Left ventricle myocardium inferior (tissue), 1 donor: Measurements from ENCODE around the gene MPP1. TPM values are rescaled to one million over a fixed set of nuclear protein-coding genes. Genes with fewer than 3 reads are reported as not detected.

ENCODE experiments used
- DNase-seq: peaks from one replicate; pipeline ENCODE4 v3.0.0-alpha.2; 2020
- H3K27ac ChIP-seq: fragments of 200-600 bp; replicated peaks from 2 replicates; pipeline ENCODE4 v1.8.0; 2021
- H3K27me3 ChIP-seq: fragments of 200-600 bp; 2 replicates; pipeline ENCODE4 v1.8.0; 2021; ENCODE audit warnings: low read depth
- H3K36me3 ChIP-seq: fragments of 200-600 bp; 2 replicates; pipeline ENCODE4 v1.8.0; 2021
- H3K4me1 ChIP-seq: fragments of 200-600 bp; 2 replicates; pipeline ENCODE4 v1.8.0; 2021
- H3K4me3 ChIP-seq: fragments of 200-600 bp; 2 replicates; pipeline ENCODE4 v1.8.0; 2021; ENCODE audit warnings: mild to moderate bottlenecking, moderate library complexity
- H3K9me3 ChIP-seq: fragments of 200-600 bp; replicated peaks from 2 replicates; pipeline ENCODE4 v1.8.0; 2021
- intact Hi-C: fragments of 100-400 bp; cut with micrococcal nuclease; formaldehyde crosslinking; loops from one replicate; pipeline ENCODE4 v1.11.0; 2022
- total RNA-seq: library from RNA; stranded (reverse); fragmentation: NEBNext Ultra II Directional; extraction: Animal tissue kit (Norgen Biotek cat#: 25700); gene quantifications from one replicate; pipeline ENCODE4 v1.2.1, GENCODE V29; 2021
- TF ChIP-seq, protein P1 (sequence below): fragments of 200-600 bp; IDR thresholded peaks from 2 replicates; pipeline ENCODE4 v1.8.0; 2021; ENCODE audit warnings: antibody characterized with exemption, mild to moderate bottlenecking, borderline replicate concordance
- donor health status: DM: no; HTN: yes; CAD: no; lungs with severe emphysema.

Gene MPP1
- total RNA-seq, 1 donor from 2014 or later, result 32.9 TPM

DNA sequence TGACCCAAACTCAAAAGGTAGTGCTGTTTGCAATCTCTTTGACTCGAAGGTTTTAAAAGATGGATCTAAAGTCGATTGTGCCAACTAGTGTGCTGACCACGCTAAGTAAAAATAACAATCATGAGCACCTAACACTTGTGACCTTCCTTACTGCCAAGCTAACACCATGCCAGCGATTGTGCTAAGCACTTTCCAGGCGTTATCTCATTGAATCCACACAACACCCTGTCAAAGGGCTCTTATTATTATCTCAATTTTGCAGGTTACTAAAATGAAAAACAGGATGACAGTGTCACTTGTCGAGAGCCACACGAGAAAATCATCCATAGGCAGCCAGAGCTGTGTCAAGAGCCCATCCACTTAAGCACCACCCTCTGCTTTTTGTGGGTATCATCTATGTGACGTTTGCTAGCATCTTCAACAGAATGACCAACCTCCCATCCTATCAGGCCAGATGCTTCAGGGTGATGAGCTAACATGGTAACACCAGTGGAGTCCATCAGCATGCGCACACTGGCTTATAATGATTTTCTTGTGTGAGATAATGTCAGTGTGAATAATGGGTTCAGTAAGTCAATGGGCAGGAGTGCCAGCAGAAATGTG is 53.5 kb downstream of the MPP1 start:
- no peak for DNase-seq
- peak overlapping the region; percentile 76 for H3K4me3 ChIP-seq

DNA sequence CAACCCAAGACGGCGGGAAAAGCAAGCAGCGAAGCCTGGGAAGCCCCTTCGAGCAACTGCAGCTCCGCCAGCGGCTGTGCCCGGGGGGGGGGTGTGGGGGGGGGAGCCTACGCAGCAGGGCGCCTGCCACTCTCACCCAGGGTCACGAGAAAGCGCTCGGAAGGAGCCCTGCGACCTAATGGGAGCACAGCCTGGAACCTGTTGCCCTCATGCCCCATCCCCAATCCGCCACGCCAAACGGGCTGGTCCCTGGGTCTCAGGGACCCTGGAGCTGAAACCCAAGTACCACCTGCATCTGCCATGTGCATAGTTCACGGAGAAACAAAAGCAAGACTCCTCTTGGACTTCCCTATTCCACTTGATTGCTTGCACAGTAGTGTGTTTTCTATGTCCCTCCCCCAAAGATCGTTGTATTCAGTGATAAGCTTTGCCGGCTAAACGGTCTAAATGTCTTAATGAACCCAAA is 54.0 kb downstream of the MPP1 start:
- TF ChIP-seq, protein P1, sequence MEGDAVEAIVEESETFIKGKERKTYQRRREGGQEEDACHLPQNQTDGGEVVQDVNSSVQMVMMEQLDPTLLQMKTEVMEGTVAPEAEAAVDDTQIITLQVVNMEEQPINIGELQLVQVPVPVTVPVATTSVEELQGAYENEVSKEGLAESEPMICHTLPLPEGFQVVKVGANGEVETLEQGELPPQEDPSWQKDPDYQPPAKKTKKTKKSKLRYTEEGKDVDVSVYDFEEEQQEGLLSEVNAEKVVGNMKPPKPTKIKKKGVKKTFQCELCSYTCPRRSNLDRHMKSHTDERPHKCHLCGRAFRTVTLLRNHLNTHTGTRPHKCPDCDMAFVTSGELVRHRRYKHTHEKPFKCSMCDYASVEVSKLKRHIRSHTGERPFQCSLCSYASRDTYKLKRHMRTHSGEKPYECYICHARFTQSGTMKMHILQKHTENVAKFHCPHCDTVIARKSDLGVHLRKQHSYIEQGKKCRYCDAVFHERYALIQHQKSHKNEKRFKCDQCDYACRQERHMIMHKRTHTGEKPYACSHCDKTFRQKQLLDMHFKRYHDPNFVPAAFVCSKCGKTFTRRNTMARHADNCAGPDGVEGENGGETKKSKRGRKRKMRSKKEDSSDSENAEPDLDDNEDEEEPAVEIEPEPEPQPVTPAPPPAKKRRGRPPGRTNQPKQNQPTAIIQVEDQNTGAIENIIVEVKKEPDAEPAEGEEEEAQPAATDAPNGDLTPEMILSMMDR, result no peak
- H3K4me3 ChIP-seq, result peak overlapping the region; percentile 76
- H3K4me1 ChIP-seq, result peaks cover 30% of the 10 kb centered on the region
- H3K27me3 ChIP-seq, result no peaks in the 10 kb centered on the region
- no peak for DNase-seq
- peak overlapping the region; percentile 95 for H3K27ac ChIP-seq
- no peaks in the 10 kb centered on the region for H3K9me3 ChIP-seq
- no peaks in the 10 kb centered on the region for H3K36me3 ChIP-seq
- intact Hi-C loops, result no loop called here

More for the DNA sequence above, 53.5 kb downstream of the MPP1 start:
- TF ChIP-seq, protein P1, result no peak
- H3K9me3 ChIP-seq, result no peaks in the 10 kb centered on the region
- intact Hi-C loops, result no loop called here
- H3K27me3 ChIP-seq, result no peaks in the 10 kb centered on the region
- H3K4me1 ChIP-seq, result peaks cover 30% of the 10 kb centered on the region
- peak overlapping the region; percentile 95 for H3K27ac ChIP-seq
- no peaks in the 10 kb centered on the region for H3K36me3 ChIP-seq

DNA sequence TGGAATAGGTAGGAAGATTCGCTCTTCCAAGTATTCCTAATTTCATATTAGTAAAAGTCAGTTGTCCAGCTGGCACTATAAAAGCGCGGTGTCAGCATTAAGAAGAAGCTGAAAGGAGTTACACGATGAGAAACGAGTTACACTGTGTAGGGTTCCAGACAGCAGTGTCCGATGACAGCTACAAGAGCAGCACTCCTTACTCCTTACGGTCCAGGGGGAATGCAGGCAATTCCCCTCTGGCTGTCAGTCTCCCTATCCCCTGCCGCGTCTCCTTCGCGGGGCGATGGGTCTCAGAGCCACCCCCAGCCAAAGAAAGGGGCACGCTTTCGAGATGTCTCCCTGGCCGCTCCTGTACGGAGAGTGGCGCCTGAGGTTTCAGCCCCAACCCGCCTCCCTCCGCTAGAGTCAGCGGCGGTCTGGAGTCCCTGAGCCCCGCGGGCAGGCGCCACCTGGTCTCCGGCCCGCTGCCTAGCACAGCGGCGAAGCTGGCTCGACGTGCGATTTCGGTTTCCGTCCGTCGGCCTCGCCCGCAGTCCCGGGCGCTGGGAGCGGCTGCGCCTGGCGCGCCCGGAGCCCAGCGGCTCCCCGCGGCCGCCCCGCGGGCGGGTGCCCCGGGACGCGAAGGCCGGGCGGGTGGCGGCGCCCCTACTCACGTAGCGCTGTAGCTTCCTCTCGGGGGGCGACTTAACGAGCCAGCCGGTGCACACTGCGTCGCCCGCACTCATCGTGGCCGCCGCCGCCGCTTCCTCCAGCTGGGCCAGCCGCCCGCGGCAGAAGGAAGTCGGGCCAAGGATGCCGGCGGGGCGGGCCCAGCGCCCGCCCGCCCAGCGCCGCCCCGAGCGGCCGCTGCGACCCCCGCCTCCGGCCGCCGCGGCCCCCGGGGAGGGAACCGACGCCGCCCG is 54.7 kb downstream of the MPP1 start, which contains the start of gene GAB3:
GAB3 (minus strand) TSS at position 777 of the 902 bp plus-strand sequence; CDS start at position 725, 52 bp downstream.
- peak within 1 kb of the TSS; percentile 95 for H3K27ac ChIP-seq
- peak; percentile 52 for DNase-seq
- H3K9me3 ChIP-seq, result peaks cover 2% of the 10 kb centered on the region
- intact Hi-C loops, result no loop called here
- H3K36me3 ChIP-seq, result no peaks in the 10 kb centered on the region
- H3K4me1 ChIP-seq, result peaks cover 30% of the 10 kb centered on the region
- H3K27me3 ChIP-seq, result no peaks in the 10 kb centered on the region
- H3K4me3 ChIP-seq, result peak within 1 kb of the TSS; percentile 76
- TF ChIP-seq, protein P1, result no peak

DNA sequence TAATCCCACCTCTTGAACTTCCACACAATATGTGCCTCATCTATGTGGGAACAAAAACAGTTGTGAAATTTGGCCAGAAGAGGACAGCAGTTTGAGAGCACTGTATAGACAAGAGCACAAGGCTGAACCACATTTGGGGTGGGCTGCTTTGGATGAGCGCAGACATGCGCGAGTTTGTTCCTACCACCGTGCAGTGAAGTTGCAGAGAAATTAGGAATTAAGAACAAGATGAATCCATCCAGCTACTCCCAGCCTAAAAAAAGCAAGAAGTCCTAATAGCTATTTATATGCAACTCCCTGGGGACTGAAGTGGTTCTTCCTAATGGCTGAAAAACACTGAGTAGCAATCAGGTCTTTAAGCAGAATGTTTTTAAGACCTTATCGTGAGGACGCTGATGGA is 55.4 kb downstream of the MPP1 start:
- Histone ChIP-seq H3K36me3 (no peaks in the 10 kb centered on the region), H3K27me3 (no peaks in the 10 kb centered on the region), H3K4me1 (peaks cover 30% of the 10 kb centered on the region), H3K4me3 (peak overlapping the region; percentile 76), H3K27ac (peak overlapping the region; percentile 95), H3K9me3 (peaks cover 8% of the 10 kb centered on the region)
- intact Hi-C loops, result no loop called here
- DNase-seq, result no peak
- TF ChIP-seq, protein P1, result no peak

DNA sequence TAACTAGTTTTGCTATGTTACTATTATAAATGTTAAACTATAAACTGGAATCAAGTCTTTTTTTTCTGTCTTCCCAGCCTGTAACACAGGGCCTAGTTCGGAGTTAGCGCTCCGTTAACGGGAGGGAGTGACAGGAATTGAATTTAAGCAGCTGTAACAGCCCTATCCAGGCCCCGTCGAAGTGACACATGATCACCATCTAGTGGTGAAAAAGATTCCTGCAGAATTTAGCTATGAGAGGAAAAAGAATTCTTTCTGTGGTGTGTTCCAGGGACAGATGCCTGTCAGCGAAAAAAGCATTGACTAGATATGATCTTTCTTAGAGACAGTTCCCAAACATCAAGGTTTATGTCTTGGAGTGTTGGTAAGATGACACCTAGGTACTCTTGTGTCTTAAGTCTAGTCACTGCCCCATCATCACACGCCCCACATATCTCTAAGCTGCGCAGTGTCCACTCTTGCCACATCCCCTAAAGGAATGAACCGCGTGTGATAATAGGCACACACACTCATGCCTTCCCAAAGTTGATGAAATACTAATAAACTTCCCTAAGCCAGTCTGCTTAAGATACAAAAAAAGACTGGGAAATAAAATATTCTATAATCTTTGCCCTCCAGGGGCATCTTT is 56.5 kb downstream of the MPP1 start:
- Histone ChIP-seq H3K36me3 (no peaks in the 10 kb centered on the region), H3K27ac (peak overlapping the region; percentile 95), H3K4me1 (peaks cover 30% of the 10 kb centered on the region), H3K27me3 (no peaks in the 10 kb centered on the region), H3K9me3 (peaks cover 8% of the 10 kb centered on the region), H3K4me3 (peak overlapping the region; percentile 76)
- DNase-seq, result no peak
- intact Hi-C loops, result no loop called here
- TF ChIP-seq, protein P1, result peak; percentile 78
